GM12874 (cell line): ENCODE data around the gene HTR3B.

ENCODE experiments used
- TF ChIP-seq, protein P1 (sequence below): IDR thresholded peaks from 2 replicates; pipeline ENCODE4 v1.5.1; 2011; ENCODE audit warnings: low read depth, mild to moderate bottlenecking, control low read depth, low read length, moderate library complexity; ENCODE audit not compliant: insufficient read depth

The HTR3B gene

DNA sequence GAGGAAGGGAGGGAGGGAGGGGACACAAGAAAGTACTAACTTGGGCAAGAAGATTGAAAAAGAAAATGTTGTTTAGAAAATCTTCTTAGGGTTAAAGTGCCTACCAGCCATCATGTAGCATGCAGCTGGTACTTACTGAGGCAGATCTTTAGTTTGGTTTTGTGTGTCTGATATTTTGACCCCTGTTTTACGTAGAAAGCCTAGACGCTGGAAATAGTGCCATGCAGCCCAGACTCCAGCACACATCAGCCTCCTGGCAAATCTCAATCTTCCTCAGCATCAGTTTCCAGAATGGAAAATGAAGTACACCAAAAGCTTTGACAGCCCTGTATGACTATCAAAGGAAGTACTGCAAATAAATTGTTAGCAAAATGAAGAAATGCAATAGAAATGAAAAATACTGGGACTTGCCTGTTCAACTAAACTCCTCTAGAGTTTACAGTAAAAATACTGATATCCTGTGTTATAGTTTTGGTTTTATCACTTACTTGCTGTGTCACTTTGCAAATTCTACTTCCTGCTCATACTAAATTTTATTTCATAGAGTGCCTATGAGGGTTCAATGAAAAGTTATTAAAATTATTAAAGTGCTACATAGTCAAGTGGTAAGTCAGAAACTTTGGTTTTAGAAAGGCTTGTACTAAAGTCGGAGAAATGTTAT lies 36.6 kb upstream of the HTR3B start:
- TF ChIP-seq, protein P1, sequence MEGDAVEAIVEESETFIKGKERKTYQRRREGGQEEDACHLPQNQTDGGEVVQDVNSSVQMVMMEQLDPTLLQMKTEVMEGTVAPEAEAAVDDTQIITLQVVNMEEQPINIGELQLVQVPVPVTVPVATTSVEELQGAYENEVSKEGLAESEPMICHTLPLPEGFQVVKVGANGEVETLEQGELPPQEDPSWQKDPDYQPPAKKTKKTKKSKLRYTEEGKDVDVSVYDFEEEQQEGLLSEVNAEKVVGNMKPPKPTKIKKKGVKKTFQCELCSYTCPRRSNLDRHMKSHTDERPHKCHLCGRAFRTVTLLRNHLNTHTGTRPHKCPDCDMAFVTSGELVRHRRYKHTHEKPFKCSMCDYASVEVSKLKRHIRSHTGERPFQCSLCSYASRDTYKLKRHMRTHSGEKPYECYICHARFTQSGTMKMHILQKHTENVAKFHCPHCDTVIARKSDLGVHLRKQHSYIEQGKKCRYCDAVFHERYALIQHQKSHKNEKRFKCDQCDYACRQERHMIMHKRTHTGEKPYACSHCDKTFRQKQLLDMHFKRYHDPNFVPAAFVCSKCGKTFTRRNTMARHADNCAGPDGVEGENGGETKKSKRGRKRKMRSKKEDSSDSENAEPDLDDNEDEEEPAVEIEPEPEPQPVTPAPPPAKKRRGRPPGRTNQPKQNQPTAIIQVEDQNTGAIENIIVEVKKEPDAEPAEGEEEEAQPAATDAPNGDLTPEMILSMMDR: no peak

DNA sequence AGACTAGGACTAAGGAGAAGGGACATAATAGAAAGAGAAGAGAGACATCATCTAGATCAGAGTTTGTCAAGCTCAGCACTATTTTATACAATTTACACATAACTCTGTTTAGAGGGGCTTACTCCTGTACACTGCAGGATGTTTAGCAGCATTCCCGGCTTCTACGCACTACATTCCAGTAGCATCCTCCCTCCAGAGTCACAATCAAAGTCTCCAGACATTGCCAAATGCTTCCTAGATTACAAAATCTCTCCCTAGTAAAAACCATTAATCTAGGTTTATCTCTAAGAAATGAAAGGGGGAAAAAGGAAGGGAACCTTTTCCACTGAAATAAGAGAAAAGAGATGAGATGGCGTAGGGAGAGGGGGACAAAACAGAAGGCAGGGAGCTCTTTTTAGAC lies 33.3 kb upstream of the HTR3B start:
- TF ChIP-seq, protein P1: no peak

DNA sequence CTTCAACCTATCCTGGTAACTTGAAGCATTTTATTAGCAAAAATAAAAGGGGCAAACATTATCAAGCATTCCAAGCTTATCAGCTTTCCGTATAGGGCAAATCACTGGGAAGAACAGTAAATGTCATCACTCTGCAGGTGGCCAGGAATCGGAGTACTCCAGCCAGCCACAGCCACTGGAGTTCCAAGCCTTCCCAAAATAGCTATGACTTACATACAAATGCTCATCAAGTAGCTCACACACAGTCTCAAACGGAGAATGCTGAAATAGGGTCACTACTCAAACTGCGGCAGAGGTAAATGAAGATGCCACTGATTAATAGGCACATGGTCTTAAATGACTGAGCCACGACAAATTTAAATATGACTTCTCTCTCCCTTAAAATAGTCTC lies 31.4 kb upstream of the HTR3B start:
- TF ChIP-seq, protein P1: no peak

DNA sequence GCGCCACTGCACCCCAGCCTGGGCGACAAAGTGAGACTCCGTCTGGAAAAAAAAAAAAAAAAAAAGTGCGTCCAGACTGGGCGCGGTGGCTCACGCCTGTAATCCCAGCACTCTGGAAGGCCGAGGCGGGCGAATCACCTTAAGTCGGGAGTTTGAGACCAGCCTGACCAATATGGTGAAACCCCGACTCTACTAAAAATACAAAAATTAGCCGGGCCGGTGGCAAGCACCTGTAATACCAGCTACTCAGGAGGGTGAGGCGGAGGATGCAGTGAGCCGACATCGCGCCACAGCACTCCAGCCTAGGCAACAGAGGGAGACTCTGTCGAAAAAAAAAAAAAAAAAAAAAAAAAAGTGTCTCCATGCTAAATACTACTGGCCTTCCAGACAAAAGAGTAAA lies 30.5 kb upstream of the HTR3B start:
- TF ChIP-seq, protein P1: no peak

DNA sequence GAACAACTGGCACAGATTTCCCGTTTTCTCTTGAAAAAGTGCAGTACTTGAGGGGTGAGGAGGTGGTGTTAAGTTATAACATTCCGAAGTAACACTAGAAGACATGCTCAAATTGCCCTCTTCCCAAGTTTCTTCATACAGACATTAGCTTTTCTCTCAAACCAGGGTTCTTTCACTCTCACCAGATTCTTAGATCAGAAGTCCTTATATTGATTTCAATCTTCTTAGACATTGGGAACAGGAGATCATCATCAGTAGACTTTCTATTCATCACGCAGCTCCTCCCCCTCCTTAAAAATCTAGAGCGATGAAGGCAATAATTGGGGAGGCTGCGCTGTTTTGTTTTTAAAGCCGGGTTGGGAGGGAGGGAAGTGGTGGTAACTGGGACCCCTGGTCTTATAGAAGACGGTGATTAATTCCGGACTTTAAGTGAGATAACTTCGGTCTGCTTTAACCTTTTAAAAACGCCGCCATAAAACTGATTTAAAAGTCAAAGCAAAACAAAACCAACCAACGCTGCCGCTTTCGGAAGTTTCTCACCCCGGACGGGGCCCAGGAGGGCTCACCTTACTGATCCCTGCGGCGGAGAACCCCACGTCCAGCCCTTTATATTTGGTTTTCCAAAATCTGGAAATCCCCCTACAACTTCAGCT lies 29.9 kb upstream of the HTR3B start:
- TF ChIP-seq, protein P1: no peak

DNA sequence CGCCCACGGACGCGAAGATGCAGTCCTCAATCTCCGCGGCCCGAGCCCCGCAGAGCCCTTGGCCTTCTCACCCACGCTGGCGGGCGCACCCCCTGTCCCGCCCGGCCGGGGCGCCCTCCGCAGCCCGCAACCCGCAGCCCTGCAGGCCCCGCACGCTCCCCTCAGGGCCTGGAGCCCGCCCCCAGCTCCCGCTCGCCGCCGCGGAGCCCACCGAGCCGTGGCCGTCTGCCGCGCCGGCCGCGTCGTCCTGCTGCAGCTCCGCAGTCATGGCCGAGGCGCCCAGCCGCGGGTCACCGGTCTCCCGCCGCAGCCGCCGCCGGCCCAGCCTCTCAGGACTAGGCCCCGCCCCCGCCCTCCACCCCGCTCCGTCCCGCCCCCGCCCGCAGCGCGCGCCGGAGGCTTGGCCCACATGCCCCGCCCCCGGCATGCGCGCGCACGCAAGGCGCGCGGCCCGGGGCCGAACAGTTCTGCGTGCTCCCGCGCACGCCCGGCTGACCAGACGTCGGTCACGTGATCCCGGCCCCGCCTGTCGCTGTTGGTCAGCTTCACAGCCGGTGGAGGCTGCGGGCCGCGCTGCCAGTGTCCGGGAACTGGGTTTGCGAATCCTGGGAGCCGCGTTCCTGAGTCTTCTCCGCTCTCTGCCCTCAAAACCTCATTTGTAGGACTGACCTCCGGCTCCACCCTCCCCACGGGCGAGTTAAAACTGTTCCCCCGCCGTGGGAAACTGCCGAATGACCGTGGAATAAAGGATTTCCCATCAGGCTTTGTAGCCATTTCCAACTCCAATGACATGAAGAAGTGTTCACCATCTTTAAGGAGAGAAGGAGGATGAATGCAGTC lies 29.1 kb upstream of the HTR3B start, which contains the start of gene USP28:
TSS of gene USP28 (minus strand) at position 339 of the 840 bp plus-strand sequence. CDS start at position 268, 71 bp downstream.
- TF ChIP-seq, protein P1: 0 out of 2 replicates have a peak, but pooled peaks have one; percentile 23
